Measurements from ENCODE around the gene TIMP2. TPM values are rescaled to one million over a fixed set of nuclear protein-coding genes. Genes with fewer than 3 reads are reported as not detected.

Gene TIMP2
- total RNA-seq, 1 donor from 2014 or later = 197 TPM

DNA sequence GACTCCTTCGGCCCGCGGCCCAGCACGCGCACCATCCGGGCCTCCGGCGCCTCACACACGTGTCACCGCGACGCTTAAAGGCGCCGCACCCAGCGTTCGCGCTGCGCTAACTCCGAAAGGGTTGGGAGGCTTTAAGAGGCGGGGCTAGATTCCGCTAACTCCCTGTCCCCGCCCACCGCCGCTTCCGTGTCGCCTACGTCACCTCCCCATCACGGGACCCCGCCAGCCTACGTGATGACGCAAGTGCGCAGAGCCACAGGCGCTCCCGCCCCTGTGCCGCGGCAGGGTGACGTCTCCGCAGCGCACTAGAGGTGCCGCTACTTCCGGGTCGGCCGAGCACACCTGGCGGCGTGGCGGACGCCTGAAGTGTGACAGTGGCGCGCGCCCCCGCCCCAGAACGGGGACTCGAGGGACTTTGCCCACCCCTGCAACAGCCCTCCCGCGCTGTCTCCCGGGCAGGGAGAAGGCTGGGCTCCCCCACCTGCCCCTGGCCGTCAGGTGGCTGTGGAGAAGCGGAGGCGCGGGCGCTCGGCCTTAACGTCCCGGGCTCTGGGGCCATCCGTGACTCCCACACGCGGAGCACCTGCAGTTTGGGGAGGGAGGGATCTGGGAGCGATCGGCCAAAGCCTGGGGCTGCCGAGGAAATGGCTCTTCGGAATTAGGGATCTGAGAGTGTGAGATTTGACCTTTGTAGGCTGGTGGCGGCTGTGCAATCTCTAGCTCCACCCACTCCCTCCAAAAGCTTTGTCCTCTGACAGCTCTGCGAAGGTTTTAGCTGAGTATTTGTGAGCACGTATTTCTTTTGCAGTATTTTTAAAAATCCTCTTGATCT is 84.2 kb downstream of the TIMP2 start, which contains the start of gene USP36:
TSS of gene USP36 (minus strand) at position 35 of the 832 bp plus-strand sequence. CDS start 4,451 bp downstream, outside the sequence.
- peak; percentile 99 for DNase-seq (ENCODE audit: low read depth)

GRCh38 chr17:78840530-78840779 is 84.7 kb downstream of the TIMP2 start:
- no peak for DNase-seq (ENCODE audit: low read depth)

DNA sequence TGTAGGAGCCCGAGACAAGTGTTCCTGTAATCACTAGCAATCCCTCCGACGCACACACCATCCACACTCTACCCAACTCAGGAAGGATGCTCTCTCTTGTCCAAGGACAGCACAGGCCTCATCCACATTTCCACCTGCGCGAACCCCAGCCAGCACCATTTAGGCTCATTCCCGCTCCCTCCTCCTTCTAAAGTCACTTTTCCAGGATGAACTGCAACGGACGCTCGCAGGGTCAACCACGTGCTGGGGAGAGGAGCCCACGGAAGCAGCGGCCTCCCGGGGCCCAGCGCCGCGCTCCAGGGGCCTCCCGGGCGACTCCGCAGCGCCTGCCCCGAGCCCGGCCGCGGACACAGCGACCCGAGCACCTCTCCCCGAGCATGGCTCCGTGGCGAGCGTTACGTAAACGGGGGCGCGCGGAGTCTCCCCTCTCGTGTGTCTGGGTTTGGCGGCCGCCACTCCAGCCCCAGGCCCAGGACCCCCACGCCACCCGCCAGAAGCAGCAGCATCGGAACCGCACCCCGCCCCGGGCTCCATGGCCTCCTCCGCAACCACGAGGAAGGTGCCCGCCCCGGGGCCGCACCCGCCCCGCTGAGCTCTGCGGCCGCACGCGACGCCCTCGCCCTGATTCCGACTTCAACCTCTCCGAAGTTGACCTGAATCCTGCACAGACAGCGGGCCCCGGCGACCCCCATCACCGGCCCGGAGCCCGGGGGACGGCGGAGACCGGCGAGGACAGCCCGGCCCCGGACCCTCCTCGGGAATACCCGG is 85.2 kb downstream of the TIMP2 start:
- DNase-seq (ENCODE audit: low read depth) = peak; percentile 37

DNA sequence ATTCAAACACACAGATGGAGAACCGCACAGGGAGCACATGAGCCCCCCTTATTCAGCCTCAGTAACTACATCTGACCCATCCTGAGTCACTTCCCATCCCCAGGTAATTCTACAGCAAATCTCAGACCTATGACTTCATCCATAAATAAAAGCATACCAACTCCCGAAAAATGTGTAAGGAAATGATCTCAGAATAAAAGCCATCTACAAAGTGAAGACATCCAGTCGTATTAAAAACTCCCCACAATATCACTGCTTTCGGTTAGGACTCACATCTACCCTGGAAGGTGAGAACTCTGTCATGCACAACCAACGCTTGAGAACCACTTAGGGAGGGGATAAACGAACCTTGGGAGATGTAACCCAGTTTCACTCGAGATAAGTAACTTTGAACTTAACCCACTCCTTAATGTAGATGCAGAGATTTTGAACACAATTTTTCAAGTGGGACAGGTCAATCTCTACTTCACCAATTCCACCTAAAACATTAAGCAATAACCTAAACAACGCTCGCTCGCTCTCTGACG is 85.9 kb downstream of the TIMP2 start:
- no peak for DNase-seq (ENCODE audit: low read depth)

GRCh38 chr17:78838574-78839005 is 86.6 kb downstream of the TIMP2 start:
- no peak for DNase-seq (ENCODE audit: low read depth)

GRCh38 chr17:78836420-78837021 is 88.7 kb downstream of the TIMP2 start:
- DNase-seq (ENCODE audit: low read depth) = no peak

DNA sequence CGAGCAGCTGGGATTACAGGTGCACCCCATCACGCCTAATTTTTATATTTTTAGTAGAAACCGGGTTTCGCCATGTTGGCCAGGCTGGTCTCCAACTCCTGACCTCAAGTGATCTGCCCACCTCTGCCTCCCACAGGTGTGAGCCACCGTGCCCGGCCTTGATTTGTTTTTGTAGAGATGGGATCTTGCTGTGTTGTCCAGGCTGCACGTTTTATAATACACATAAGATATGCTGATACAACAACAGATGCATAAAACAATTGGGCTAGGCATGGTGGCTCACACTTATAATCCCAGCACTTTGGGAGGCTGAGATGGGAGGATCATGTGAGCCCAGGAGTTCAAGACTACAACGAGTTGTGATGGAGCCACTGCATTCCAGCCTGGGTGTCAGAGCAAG is 90.6 kb downstream of the TIMP2 start:
- DNase-seq (ENCODE audit: low read depth) = no peak

DNA sequence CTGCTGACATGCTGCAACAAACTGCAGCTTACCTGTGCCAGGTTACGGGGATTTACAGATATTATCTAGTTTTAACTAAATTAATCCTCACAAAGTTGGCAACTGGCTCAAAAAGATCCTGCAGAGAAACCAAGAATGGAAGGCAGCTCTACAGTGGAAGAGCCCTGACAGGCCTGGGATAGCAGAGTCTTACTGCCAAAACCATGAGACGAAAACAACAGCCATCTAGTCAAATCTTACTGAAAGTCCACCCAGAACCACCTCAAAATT is 92.7 kb downstream of the TIMP2 start:
- no peak for DNase-seq (ENCODE audit: low read depth)

- no peak for DNase-seq (ENCODE audit: low read depth)
Observed at GRCh38 chr17:78831688-78832540, 93.3 kb downstream of the TIMP2 start.

- DNase-seq (ENCODE audit: low read depth) = no peak
Observed at GRCh38 chr17:78829477-78829876, 95.7 kb downstream of the TIMP2 start.

GRCh38 chr17:78828470-78829185 is 96.6 kb downstream of the TIMP2 start:
- DNase-seq (ENCODE audit: low read depth) = peak; percentile 44

DNA sequence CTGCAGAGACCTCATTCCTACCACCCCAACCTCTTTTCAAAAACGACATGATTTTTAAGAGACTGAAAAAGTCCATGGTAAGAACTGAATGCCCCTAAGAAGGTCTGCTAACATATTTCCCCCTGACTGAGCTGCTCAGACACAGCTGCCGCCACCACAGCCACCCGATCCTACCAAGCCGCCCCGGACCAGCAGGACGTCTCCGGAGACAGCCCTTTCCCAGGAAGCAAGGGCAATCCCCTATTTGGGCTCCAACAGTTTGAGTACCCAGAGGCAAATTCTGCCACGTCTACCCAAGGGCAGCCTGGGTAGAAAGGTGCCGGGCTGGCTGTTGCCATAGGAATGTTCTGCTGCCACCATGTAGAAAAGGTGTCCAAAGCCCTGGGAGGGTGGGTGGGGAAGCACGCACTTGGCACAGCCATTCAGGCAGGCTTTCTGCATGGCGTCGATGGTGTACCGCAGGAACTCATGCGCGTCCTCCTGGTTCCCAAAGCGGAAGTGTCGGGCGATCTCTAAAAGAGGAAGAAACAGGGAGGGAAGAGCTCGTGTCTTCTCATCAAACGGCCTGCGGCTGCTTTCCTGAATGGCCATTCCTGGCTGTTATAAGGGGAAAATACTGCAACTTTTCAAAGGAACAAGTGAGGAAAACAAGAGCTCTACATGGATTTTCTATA is 98.2 kb downstream of the TIMP2 start:
- peak; percentile 30 for DNase-seq (ENCODE audit: low read depth)

DNA sequence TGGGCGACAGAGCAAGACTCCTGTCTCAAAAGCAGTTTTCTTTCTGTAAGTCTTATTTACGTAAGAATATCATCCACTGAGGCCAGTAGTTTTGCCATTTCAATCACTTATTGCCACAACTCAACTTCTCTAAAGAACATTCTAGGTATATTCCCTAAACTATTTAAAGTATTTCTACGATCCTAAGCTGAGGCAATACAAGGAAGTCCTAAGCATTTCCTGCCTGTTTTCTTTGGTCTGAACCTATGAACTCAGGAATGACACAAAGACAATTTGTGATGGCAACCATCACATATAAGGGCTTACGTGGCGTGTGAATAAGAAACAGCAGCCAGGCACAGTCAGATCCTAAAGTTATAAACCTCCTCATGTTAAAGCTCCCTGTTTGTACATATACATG is 98.8 kb downstream of the TIMP2 start:
- no peak for DNase-seq (ENCODE audit: low read depth)

GRCh38 chr17:78825696-78826095 is 99.5 kb downstream of the TIMP2 start:
- DNase-seq (ENCODE audit: low read depth) = no peak

DNA sequence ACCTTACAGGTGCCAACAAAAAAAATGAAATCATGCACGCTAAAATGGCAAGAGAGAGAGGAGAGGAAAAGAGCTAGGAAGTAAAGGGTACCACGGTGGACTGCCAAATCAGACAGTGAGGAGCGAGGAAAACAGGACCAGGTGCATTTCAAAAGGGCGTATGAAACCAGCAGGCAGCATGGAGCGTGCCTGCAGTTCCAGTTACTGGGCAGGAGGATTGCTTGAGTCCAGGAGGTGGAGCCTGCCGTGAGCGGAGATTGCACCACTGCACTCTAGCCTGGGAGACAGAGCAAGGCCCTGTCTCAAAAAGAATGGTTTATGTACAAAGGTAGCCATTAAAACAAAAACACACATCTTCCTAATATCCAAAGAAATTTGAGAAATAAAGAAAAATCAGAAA is 100.9 kb downstream of the TIMP2 start:
- DNase-seq (ENCODE audit: low read depth) = no peak

GRCh38 chr17:78823282-78824046 is 101.7 kb downstream of the TIMP2 start:
- DNase-seq (ENCODE audit: low read depth) = peak; percentile 66

GRCh38 chr17:78822552-78822951 is 102.6 kb downstream of the TIMP2 start:
- peak; percentile 25 for DNase-seq (ENCODE audit: low read depth)

DNA sequence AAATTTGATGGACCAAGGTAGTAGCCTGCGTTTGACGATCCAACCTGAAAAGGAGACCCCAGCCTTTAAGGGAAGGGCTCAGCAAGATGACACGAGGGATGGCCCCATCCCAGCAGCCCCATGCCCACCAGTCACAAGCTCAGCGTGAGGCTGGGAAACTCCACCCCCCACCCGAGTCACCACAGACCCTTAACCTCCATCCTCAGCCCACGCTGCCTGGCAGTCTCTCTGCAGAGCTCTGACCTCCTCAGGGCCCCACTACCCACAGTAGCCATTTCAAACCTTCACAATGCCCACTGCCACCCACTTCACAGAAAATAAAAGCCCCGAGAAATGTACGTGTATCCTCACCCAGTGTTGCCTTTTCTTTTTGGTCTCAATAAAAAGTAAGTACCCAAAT is 103.2 kb downstream of the TIMP2 start:
- DNase-seq (ENCODE audit: low read depth) = no peak

GRCh38 chr17:78820841-78821240 is 104.3 kb downstream of the TIMP2 start:
- DNase-seq (ENCODE audit: low read depth) = no peak
